HPDE6-E6E7 (cell line): ENCODE measurements around the gene BAG2.

Source experiments
- DNase-seq: peaks from one replicate; pipeline ENCODE4 v3.0.0; 2011; ENCODE audit warnings: missing footprints; ENCODE audit errors: extremely low spot score

Gene BAG2

DNA sequence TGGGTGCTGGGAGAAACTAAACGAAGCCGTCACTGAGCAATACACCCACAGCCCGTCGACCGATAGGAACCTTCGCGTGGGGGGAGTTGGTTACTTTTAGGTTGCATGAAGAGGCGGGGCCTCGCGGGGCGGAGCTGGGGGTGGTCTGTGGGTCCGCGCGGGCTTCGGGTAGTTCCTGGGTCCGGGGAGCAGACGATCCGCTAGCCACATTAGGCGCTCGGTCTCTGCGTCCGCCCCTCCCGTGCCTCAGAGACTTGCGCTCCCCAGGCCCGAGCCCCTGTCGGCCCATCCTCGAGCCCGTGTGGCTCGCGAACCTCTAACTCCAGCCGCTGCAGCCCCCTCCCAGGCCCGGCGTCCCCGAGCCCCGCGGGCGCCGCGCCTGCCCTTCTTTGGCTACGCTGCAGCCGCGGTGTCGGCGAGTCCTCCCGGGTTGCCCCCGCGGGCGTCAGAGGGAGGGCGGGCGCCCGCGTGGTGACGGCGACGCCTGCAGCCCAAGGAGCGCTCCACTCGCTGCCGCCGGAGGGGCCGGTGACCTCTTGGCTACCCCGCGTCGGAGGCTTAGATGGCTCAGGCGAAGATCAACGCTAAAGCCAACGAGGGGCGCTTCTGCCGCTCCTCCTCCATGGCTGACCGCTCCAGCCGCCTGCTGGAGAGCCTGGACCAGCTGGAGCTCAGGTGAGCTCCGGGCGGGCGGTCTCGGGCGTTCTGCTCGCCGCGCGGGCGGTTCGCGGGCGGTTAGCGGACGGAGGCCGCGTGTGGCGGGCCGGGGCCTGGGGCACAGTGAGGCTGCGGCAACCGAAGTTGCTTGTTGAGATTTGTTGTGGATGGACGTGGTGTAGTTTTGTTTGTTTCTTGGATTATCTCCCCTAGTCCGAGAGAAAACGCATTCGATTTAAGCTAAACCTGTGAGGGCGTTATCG, at the start of gene BAG2:
TSS of gene BAG2 (plus strand) at position 191 of the 920 bp plus-strand sequence. CDS start at position 563, 372 bp downstream.
- peak; percentile 48 for DNase-seq

DNA sequence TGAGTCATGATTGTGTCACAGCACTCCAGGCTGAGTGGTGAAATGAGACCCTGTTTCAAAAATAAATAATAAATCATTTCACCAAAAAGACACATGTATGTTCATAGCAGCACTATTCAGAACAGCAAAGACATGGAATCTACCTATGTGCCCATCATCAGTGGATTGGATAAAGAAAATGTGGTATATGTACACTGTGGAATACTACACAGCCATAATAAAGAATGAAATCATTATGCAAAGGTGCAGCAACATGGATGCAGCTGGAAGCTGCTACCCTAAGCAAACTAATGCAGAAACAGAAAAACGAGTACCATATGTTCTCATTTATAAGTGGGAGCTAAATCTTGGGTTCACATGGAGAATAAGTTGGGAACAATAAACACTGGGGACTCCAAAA, 49.0 kb upstream of the BAG2 start:
- DNase-seq, result no peak

DNA sequence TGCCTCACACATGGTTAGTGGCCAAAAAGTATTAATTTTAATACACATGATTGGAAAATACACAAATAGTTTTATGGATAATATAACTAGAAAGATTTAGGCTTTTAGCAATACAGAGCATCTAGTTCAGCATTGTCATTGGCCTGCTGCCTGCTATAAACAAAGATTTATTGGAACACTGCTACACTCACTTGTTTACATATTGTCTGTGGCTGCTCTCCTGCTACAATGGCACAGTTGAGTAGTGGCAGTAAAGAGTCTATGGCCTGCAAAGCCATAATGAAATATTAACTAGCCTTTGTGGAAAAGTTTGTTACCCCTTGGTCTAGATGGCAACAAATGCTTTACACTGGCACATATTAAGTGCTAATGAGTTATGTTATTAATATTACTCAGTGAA, 44.4 kb upstream of the BAG2 start:
- DNase-seq, result no peak

DNA sequence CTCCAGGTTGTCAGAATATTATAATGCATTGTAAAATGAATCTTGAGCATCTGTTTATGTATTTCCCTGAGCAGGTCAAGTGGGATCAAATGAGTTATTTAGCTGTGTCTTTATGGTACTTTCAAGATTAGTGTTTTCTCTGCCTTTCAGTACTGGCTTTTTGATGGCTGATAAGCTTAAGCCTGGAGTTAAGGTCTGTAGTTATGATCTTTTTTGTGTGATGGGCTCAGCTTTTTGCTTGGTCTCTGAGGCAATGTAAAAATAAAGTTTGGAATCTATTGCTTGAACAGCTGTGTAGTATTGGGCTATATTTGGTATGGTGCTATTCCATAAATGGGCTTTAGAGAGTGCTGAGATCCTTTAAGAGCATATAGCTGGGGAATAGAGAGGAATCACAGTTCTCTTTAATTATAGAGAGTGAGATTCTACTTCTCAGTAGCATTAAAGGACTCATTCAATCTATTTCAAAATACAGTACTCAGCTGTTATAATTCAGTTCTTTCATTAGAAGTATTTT, 41.4 kb upstream of the BAG2 start:
- DNase-seq, result no peak

DNA sequence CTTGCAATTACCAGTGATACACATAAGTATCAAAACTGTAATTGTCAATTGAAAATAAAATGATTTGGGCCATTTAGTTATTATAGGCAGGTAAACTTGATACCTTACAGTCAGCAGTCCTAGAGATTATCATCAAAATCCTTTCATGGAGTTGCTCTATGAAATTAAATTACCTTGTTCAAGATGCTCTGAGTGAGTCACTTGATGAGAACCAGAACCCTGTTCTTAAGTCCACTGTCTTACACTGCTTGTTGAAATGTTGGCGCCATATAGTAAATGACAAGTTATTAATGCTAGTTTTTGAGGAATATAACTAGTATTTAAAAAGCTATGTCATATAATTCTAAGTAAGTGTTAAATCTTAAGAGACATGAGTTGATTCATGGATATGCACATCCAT, 37.2 kb upstream of the BAG2 start:
- no peak for DNase-seq

DNA sequence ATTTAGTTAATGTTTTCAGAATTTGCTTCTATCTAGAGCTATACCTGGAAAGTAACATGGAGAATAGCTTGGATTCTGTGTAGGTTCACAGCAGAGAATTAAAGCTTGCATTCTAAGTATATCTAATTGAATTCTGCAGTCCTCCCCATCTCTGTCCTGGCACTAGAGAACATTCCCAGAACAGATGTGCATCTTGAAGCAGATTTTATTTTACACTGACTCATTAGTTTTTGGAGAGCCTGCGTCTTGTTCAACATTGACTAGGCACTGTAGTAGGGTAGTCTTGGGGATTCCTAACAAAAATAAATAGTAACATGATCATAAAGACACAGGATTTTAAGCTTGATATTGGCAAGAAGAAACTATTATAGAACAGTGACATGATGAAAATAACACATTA, 36.2 kb upstream of the BAG2 start:
- DNase-seq, result no peak

DNA sequence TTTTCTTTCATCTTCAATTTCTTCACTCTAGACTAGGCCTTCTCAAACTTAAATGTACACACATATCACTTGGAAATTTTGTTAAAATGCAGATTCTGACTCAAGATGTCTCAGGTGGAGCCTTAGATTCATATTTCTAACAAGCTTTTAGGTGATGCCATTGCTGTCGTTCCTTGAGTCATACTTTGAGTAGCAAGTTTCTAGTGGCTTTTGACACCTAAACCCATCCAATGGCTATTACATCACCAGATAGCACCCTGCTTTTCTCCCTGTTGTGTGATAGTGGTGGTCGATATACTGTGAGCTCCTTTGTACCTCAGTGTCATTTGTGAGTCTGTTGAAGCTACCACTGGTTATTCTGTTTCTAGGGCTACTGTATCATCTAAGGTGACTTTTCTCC, 34.8 kb upstream of the BAG2 start:
- no peak for DNase-seq

DNA sequence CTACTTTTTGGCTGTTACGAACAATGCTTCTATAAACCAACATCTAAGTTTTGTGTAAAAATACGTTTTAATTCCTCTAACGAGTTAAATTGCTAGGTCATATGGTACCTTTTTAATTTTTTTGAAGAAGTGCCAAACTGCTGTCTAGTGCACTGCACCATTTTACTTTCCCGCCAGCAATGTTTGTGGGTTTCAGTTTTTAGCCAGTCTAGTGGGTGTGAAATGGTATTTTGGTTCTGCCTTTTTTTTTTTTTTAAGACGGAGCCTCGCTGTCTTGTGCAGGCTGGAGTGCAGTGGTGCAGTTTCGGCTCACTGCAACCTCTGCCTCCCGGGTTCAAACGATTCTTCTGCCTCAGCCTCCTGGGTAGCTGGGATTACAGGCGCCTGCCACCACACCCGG, 34.1 kb upstream of the BAG2 start:
- no peak for DNase-seq

DNA sequence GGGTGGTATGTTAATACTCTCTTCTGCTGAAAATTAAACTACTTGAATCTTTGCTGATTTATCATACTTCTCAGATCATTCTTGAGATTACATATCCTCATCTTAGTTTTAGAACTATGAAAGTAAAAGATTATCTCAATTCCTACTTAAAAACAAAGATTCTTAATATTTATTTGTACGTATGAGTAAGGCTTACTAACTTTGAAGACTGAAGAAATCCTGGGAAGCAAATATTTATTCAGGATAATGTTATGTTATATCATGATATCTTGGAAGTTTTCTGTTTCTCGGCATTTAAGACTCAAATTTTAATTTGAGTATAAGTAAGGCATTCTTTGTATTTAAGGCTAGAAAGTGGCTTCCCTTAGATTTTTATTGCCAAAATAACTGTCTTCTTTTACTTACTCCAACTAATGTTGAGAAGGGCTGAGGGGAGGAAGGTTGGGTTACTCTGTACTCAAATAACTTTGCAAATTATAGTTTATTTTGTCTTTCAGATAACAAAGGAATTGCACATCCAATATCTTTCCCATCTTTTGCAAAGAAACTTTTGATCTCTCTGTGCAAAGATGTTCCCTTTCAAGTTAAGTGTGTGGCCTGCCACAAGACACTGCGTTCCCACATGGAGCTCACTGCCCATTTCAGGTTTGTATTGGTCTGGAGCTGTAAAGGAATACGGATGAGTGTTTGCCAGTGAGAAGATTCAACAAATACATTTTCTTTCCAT, 30.5 kb upstream of the BAG2 start:
- no peak for DNase-seq

DNA sequence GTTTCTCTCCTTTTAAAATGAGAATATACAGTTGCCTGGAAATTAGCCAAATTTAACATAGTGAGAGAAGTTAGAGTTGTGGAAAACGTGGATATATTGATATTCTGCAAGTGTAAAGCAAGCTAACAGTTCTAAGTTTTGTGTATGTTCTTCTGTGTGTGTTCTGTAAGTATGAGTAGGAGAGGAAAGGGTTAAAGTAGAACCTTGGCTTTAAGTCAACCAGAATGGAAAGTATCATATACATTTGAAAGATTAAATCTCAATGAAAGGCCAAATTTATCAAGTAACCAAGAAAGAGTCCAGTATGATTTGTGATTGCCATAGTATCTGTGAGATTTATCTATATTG, 30.0 kb upstream of the BAG2 start:
- DNase-seq, result no peak

DNA sequence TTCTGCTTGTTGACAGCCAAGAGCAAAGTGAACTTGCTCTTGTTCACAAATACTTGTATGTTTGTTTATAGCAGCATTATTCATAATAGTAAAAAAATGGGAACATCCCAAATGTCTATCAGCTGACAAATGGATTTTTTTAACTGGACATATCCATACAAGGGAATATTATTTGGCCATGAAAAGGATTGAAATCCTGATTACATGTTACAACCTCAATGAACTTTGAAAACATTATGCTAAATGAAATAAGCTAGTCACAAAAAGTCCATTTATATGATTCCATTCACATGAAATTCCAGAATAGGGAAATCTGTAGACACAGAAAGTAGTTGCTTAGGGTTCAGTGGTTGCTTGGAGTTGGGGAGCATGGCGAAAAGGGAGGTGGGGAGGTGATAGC, 28.4 kb upstream of the BAG2 start:
- no peak for DNase-seq

DNA sequence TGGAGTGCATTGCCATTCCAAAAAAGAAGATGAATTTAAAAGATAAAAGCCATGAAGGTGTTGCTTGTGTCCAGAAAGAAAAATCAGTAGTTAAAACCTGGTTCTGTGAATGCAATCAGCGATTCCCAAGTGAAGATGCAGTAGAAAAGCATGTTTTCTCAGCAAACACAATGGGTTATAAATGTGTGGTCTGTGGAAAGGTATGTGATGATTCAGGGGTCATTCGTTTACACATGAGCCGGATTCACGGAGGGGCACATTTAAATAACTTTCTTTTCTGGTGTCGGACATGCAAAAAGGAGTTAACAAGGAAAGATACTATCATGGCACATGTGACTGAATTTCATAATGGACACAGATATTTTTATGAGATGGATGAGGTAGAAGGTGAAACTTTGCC, 24.7 kb upstream of the BAG2 start:
- no peak for DNase-seq

DNA sequence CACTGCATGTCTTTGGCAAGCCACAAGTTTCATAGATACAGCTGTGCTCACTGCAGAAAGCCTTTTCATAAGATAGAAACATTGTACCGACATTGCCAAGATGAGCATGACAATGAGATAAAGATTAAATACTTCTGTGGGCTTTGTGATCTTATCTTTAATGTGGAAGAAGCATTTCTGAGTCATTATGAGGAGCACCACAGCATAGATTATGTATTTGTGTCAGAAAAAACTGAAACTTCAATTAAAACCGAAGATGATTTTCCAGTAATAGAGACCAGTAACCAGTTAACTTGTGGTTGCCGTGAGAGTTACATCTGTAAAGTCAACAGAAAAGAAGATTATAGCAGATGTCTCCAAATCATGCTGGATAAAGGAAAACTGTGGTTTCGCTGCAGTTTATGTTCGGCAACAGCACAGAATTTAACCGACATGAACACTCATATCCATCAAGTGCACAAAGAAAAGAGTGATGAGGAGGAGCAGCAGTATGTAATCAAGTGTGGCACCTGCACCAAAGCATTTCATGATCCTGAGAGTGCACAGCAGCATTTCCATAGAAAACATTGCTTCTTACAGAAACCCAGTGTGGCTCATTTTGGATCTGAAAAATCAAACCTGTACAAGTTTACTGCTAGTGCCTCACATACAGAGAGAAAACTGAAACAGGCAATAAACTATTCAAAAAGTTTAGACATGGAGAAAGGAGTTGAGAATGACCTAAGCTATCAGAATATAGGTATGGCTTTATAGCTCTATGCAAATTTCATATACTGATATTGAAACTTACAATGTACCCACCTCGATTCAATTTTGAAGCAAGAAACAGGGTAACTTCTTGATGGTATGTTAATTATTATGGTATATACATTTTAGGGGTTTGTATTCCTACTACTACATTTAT, 23.9 kb upstream of the BAG2 start:
- DNase-seq, result no peak

DNA sequence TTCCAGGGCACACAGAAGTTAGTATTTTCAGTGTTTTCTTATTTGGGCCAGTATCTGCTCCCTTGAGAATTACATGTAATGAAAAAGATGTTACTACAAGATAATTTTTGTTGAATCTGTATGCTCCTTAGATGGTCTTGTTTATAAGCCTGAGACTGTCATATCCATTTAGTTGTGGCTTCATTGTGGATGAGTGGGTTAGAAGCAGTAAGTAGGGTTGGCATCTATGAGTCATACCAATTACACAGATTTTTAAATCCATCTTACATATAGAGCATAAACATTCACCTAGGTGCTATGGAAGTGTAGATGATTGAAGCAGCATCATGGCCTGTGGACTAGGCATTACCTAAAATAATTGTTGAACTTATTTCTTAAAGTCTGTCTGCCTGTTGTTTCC, 13.5 kb upstream of the BAG2 start:
- no peak for DNase-seq

DNA sequence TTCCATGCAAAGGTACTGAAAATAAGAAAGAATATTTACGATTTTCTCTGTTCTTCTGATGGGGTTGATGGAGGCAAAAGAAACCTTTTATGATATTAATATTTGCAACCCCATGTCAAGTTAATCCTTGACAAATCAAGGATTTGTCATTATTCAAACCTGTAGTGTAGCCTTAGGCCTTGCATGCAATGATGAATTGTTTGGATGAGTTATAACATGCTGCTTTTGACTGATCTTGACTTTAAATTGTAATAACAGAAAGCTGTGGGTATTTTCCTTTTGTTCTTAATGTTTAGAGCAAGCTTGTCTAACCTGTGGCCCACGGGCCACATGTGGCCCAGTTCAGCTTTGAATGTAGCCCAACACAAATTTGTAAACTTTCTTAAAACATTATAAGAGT, 13.0 kb upstream of the BAG2 start:
- DNase-seq, result peak; percentile 54

DNA sequence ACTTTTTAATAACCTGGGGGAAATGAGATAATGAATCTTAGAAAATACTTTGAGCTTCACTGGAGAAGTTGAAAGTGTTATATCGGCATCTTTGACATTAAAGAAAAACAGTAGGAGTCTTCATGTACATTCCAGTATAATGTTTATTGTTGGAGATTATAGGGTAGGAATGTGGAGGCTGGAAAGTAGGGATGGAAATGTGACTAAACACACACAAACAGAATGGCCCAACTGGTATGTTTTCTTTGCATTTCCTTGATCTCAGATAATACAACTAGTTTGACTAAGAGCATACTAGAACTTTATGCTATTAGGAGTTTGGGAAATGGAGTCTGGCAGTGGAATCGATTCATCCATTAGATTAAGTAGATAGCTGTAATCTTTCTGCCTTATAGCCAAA, 10.1 kb upstream of the BAG2 start:
- no peak for DNase-seq

DNA sequence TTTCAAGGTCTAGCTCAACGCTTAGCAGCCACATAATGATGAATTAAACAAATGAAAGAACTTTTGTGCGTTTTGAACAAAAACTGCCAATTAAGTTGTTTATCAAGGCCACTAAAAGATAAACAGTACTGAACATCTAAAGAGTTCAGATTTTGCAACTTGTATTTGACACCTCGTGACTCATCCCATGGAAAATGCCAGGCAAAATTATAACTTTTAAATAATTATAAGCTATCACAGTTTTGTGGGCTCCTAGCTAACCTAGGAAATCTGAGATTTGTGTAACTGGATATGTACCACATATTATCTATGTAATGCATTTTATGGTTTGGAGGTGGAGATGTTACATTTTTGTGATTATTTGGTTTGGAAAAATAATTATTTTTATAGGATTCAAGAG, 9.6 kb upstream of the BAG2 start:
- no peak for DNase-seq

DNA sequence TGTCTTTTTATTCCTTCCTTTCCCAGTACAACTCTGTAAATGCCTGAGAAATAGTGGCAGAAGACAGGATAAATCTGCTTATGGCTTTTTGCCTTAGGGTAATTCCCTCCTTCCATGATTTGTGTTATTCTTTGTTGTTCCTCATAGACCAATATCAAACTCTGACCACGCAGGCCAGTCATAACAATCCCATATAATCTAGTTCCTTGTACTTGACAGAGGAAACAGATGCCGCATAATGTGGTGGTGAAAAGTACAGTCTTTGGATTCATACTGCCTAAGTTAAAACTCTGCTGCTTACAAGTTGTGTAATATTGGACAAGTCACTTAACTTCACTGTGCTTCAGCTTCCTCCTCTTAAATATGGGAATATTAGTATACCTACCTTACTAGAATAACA, 8.2 kb upstream of the BAG2 start:
- no peak for DNase-seq

DNA sequence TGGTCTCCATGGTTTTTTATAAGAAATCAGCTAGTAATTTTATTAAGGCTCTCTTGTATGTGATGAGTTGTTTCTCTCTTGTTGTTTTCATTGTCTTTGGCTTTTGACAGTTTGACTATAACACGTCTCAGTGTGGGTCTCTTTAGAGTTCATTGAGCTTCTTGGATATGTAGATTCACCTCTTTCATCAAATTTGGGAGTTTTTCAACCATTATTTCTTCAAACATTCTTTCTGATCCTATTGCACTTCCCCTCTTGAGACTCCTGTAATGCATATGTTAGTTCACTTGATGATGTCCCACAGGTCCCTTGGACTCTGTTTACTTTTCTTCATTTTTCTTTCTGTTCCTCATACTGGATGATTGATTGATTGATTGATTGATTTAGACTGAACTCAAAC, 7.0 kb upstream of the BAG2 start:
- no peak for DNase-seq

DNA sequence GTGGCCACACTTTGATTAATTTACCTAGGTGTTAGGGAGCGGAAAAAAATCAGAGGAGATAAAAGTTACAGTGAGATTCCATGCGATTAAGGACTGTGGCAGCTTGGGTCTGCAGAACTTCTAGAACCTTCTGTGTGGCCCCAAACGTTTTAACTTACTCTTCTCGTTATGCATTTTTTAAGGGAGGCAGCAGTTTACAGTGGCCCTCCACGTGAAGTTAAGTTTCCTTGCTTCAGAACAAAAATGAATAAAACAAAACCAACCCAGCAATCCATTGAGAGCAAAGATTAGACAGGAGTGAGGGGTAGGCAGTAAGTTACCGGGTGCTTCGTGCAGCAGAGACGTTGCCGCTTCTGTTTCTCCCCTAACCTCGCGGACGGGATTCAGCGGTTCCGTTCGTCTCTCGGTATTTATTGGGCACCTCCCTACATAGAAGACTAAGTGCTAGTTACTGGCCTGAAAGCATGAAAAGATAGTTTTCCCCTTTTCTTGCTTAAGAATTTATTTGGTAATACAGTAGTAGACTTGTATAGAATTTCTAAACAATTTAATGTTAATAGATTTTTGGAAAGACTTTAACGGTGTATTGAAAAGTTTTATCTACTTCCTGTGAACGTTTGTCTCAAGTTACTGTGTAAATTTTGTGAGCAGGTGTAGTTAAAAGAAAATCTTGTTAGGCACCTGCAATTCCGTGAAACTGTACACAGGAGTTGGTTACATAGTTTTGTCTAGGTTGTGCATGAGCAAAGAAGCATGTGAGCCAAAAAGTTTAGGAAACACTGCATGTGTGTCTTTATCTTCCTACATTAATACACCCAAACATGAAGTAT, 1.1 kb downstream of the BAG2 start:
- DNase-seq, result no peak

DNA sequence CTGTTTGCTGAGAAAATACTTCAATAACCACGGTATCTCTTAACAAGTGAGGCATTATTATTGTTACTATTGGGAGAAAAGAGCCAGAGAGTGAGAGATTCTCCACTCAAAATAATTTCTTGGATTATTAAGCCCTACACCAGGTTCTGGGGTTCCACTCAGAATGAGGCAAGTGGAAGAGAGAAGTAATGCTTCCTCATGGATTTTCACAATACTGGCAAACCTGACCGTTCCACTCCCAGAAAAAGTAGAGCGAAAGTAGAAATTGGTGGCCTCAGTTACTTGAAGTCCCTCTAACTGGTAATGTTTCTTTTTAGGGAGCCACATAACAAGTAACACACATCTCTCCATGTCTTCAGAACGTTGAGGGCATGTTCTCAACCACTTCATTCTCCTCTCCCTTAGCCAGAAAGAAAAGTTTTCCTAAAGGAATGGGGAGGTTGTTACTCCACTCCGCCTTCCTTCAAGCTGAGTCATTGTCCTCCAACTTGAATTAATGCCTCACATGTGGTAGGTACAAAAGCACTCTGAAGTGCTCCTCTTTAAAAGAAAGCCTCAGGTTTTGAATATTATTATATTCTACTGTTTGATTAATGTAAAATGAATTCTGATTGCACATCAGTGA, 1.9 kb downstream of the BAG2 start:
- peak; percentile 39 for DNase-seq
